HL-60/S4 treated with retinoic acid at 250 ng/mL for 4 days and 3 days (cell line): Measurements from ENCODE around the gene KRT14.
"Not testable (repeated sequence)": the region's sequence is repeated elsewhere in the genome, so short reads cannot be mapped to it uniquely, and the experiment has no call there.

Experiments
- in situ Hi-C: fragments of 300-500 bp; cut with MboI; formaldehyde crosslinking; loops from 2 replicates; pipeline ENCODE4 v1.7.0; 2022; ENCODE audit warnings: low sequenced_read_pairs

KRT14 gene

DNA sequence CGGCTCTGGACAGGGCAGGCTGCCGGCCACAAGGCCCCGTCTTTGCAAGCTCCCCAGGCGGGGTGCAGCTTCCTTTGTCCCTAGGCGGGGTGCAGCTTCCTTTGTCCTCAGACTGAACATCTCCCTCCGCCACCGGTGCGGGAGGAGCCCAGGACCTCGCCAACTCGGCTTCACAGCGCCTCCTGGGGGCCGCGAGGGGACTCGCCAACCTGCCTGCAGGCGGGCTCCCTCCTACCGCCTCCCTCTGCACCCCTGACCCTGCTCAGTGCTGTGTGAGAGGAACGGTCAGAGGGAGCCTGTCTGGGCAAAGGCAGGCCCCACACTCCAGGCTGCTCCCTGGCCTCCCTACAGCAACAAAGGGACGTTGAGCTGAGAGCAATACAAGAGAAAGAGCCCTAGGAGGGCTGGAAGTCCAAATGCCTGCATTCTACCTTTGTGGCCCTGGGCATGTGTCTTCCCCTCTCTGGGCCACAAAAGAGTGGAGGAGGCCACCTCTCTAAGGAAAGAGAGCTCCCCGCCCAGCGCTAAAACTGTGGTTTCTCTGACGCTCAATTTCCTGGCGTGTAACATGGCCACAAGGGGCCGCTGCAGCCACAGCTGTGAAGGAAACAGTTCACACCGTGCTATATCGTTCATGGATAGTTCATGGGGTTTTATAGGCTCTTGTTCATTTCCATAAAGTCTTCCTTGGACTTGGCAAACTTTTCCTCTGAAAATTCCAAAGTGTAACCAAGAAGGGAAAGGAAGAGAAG lies 37.7 kb downstream of the KRT14 start:
- in situ Hi-C loops = no loop called here

- in situ Hi-C loops = no loop called here
Observed at GRCh38 chr17:41547921-41548843, 38.5 kb downstream of the KRT14 start.

- in situ Hi-C loops = no loop called here
Observed at GRCh38 chr17:41547378-41547841, 39.3 kb downstream of the KRT14 start.

- in situ Hi-C loops = no loop called here
Observed at GRCh38 chr17:41546819-41547218, 39.9 kb downstream of the KRT14 start.

- in situ Hi-C loops = no loop called here
Observed at GRCh38 chr17:41545829-41546410, 40.8 kb downstream of the KRT14 start.

- in situ Hi-C loops = no loop called here
Observed at GRCh38 chr17:41544935-41545334, 41.8 kb downstream of the KRT14 start.

DNA sequence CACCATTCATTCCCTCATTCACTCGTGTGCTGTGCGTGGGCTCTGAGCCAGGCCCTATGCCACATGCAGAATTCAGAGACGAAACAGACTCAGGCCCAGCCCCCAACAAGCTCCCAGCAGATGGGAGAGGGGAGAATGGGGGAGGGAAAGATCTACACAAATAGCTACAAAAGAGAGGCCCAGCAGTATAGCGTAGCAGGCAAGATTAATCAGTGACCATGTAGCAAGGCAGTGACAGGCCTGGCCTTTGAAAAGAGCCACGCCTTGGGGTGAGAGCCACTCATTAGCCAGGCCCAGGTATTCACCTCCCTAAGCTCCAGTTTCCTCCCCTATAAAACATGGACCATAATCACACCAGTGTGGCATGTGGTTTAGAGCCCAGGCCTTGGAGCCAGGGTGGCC lies 42.2 kb downstream of the KRT14 start:
- in situ Hi-C loops = no loop called here

GRCh38 chr17:41542786-41543185 lies 43.9 kb downstream of the KRT14 start:
- in situ Hi-C loops = not testable (repeated sequence)

GRCh38 chr17:41542357-41542756 lies 44.3 kb downstream of the KRT14 start:
- in situ Hi-C loops = no loop called here

- in situ Hi-C loops = no loop called here
Observed at GRCh38 chr17:41540921-41541625, 45.6 kb downstream of the KRT14 start.

DNA sequence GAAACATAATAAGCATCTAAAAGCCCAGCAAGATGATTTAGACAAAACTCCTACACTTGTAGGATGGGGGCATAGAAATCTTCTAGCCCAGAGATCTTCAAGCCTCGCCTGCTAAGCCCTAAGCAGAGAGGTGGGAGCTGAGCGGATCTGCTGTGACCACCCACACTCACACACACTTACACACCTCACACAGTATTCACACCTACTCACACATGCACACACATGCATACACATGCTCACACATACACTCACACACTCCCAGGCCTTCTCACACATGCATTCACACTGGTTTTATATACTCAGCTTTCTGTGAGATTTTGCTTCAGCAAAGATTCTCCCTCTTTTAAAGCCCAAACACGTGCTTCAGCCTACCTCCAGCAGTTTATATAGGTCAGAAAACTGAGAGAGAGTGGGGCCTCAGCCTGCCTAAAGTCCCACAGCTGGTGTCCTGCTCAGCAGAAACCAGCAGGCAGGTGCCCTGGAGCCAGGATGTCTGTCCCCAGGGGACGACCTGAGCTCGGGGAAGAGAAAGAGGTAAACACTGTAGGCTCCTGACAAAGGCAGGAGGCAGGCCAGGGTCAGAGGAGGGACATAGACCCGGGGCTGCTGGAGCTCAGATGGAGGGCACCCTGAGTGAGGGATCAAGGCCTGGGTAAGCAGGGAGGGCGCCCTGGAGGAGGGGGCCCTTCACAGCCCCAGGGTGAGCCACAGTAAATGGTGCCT lies 46.6 kb downstream of the KRT14 start:
- in situ Hi-C loops = no loop called here

- in situ Hi-C loops = no loop called here
Observed at GRCh38 chr17:41539071-41539492, 47.6 kb downstream of the KRT14 start.

DNA sequence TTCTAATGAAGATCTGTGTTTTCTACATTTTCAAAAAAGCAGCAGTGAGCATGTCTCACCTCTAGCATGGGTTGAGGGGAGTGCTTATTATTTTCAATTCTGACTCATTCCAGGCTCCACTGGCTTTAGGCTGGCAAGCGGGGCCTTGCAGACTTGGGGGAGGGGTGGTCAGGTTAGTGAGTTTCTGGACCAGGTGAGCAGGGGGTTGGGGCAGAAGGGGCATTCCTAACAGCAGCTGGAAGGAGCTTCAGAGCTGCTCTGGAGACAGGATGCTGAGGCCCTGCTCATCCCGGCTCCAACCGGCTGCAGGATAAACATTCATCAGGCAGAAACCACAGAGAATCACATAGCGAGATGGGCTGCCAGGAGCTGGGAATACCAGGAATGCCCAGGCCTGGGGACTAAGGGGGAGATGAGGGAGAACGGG lies 48.1 kb downstream of the KRT14 start:
- in situ Hi-C loops = no loop called here

DNA sequence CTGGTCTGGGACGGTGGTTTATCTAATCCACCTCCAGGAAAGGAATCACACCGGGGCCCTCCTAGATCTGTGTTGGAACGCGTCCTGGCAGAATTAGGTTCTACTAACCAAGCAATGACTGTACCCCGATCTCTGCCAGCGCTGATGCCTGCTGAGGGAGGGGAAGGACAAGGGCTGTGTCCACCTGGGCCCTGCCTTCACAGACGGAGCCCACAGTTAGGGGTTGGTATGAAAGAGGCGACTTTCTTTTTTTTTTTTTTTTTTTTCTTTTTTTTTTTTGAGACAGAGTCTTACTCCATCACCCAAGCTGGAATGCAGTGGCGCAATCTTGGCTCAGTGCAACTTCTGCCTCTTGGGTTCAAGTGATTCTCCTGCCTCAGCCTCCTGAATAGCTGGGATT lies 48.7 kb downstream of the KRT14 start:
- in situ Hi-C loops = no loop called here

DNA sequence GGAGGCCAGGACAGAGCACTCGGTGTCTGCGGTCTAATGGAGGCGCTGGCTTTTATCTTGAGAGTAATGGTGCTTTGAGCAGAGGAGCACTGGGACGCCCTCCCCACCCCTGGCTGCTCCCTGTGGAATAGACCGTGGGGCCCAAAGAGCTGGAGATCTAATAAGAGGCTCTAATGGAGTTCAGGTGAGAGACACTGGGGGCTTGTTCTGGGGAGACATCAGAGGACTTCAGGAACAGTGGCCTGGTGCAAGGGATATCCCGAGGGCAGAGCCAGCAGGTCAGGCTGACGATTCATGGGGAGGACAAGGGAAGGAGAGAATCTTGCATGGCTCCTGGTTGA lies 49.1 kb downstream of the KRT14 start:
- in situ Hi-C loops = no loop called here

DNA sequence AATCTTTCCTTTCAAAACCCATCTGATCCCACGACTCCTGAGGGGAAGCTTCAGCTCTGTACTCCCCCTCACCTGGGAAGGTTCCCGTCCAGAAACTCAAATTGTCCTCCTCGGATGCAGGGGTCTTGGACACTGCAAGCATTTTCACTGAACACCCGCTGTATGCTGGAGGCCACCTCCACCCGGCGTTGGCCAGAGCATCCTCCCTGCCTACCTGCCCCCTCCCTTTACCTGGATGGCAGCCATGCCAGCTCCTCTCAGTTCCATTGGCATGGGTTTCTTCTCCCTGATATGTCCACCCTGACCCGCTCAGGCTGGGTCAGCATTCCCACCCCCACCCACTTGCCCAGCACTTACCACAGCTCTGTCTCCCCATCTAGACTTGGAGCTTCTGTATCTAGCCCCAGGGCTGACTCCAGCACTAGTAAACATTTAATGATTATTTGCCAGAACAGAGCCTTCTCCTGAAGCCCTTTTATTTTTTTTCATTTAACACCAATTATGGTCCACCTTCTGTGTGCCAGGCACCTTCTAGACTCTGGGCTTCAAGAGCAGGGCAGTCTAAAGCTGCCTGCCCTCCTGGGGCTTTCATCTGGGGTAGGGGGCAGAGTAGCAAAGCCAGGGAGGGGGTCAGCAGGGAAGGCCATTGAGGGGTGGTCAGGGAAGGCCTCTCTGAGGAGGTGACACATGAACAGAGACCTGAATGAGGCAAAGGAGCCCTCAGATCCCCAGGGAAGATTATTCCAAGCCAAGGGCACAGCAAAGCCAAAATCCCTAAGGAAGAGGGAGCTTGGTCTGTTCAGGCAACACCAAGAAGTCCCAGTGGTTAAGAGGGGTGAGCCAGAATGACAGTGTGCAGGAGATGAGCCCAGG lies 49.7 kb downstream of the KRT14 start:
- in situ Hi-C loops = no loop called here

GRCh38 chr17:41535764-41536481 lies 50.8 kb downstream of the KRT14 start:
- in situ Hi-C loops = no loop called here

DNA sequence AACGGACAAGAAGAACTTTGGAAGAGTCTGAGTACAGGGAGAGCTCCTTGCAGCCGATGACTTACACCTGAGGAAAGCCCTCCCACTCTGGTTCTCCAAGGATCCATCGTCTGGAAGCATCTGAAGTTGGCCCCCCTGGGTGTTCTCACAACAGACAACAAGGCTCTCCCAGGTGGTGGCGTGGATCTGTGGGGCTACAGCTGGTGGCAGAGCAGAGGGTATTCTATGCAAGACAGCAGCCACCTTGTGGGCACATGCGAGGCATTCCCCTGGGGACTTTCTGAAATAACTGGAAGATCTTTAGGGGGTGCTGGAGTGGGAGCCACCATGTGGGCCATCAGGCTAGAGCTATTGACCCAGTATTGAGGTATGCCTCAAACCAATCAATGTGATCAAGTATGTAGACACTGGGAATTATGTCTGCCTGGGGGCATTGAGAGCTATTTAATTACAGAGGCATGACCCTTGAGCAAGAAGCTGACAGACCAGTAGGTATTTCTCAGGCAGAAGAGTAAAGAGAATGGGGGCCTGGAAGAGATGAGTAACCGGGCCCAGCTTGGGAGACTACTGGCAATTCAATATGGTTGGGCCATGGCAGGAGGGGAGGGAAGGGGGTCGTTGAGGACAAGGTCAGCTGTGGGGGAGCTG lies 51.7 kb downstream of the KRT14 start:
- in situ Hi-C loops = no loop called here
